DMS 273 (cell line): Measurements from ENCODE around the gene VSTM5.

Experiments
- DNase-seq: peaks from one replicate; lab custom pipeline; 2025; ENCODE audit not compliant: unreplicated experiment; lab: John Stamatoyannopoulos, UW

Gene VSTM5

DNA sequence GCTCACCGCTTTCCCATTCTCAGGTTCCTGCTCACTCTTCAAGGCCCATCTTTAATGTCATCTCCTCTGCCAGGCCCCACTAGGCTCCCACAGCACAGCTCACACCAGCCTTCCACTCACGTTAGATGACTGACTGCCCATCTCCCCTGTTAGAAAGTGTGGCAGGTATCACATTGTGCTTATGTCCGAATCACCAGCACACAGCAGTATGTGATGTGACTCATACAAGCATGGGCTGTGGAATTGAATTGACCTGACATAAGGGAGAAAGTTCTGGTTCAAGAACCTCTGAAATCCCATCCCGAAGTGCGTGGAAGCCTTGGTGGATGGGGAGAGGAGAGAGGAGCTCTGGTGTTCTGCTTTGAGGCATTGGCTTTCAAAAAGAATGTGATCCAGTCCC, 6.5 kb downstream of the VSTM5 start:
- no peak for DNase-seq

DNA sequence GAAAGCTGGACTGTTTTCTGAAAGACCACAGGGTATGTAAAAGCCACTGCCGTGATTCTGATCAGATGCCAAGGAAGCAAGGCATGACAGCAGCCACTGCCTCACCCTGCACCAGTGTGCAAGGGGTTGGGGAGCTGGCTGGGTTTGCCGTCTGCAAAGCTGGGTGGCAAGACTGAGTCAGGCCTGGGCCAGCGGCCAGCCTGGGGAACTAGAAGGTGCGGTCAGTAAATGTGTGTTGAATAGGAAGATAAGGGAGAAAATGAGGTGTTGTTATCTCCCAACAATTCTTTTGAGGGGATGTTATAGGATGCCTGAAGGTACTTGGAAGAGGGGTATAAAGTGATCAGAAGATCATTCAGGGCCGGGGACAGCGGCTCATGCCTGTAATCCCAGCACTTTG, 8.0 kb downstream of the VSTM5 start:
- no peak for DNase-seq

DNA sequence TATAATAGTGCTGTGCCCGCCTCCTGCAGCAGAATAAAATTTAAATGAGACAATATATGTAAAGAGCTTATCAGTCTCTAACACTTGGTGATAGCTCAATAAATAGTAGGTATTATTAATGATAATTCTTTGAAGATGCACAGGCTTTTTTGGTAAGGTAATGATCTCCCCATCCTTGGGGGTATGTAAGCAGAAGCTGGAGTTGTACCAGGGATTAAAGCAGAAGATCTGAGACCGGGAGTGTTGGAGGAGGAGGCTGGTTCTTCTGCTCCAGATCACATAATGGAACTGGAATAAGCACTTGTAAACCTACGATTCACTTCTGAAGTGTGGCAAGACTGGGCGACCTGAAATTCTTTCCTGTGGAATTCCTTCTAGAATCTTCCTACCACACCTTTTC, 8.4 kb downstream of the VSTM5 start:
- DNase-seq, result no peak

DNA sequence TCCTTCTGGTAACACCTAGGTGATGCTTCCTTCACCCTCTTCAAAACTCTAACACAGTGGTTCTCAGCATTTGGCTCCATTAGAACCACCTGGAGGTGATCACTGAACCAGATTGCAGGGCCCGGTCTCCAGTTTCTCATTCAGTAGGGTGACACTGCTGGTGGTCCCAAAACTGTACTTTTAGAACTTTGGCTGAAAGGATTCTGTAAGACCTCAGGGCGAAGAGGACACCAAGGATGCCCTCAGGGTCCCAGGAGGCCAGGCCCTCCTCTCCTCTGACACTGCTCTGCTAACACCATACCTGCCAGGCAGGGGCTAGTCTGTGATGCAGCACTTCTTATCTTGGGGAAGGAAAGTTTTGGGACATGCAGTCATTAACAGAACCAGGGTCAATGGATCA, 9.0 kb downstream of the VSTM5 start:
- DNase-seq, result no peak

DNA sequence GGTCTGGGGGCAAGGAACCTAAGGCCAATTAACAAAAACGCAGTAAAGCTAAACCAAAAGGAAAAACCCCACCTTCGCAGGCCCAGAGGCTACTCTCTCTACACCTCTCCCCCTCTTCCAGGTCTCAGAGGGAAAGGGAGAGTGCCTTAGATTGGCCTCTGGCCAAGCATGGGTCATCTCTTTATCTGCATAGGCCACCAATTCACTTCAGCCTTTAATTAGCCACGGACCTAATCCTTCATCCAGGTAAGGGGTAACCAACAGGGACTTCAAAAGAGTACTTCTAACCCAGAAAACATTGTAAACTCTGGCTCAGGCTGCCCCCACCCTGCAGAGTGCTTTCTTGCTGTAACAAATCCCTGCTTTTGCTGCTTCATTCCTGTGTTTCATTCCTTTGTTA, 9.4 kb downstream of the VSTM5 start:
- DNase-seq, result no peak

DNA sequence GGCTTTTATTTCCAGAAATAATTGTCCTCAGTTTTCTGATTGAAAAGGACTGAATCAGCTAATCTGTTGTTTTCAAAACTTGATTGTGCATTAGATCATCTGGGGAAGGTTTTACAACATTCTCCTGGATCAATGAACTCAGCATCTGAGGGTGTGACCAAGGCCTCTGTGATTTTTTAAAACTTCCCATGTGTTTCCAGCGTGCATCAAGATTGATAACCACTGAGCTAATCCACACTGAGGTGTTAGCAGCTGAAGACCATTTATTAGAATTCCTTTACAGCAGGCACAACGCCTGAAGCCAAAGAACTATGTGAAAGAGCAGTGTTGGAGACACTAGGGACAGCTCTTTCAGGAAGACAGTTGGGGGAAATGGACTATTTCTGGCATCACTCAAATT, 10.2 kb downstream of the VSTM5 start:
- DNase-seq, result no peak

DNA sequence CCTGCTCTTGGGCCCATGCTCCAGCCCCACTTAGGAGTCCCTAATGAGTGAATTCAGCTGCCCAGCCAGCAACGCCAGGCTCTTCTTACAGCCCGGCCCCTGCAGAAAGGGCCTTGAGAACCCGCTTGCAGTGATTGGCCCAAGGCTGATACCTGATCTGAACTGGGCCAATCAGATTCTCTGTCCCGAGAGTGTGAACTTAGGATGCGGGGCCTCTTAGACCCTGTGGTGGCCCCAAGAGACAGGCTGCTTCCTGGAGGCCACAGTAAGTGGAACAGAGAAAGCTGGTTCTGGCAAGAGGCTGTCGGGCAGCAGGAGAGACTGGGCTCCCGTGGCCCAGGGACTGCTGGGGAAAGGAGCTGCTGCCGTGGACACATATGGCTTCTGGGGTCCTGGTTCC, 11.5 kb downstream of the VSTM5 start:
- no peak for DNase-seq

DNA sequence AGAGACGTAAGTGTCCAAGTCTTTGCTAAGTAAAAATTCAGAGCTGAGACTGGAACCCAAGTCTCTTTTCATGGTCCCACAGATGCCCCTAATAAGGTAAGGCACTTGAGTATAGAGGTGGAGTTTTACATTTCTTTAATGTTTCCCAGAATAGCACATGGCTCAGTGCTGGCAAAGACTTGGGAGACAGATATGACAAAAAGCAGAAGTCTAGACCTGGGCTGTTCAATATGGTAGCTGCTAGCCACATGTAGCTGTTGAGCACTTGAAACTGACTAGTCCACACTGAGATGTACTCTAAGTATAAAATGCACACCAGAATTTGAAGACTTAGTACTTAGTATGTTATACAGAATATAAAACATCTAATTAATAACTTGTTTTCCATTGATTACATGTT, 17.6 kb downstream of the VSTM5 start:
- DNase-seq, result no peak

DNA sequence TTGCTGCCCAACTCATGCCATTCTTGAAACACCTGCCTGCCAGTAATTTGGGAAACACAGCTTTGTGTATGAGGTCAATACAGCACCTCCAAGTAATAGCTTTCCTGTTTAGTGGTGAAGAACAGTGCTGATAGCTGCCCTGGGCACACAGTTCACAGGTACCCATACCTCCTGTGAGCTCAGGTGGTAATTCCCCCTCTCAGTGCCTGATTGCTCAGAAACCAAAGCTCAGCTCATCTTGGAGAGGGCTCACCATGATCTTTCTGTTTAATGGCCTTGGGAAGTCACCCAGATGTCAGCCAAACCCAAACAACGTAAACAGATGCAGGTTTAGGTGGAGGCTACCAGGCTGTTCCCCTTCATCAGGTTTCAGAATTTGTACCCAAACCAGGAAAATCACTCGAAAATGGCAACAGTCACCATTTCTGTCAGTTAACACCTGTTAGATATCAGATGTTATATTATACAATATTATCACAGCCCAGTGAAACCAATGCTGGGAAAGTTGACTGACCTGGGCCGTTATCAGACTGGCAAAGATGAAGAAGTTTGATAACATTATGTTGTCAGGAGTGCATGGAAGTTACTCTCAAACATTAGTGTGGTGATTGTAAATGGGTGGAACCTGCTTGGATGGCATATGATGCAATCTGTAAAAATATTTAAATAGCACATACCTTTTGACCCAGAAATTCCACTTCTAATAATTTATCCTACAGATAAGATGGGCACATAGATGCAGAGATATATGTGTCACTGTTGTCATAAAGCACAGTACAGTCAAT, 18.9 kb downstream of the VSTM5 start:
- no peak for DNase-seq

DNA sequence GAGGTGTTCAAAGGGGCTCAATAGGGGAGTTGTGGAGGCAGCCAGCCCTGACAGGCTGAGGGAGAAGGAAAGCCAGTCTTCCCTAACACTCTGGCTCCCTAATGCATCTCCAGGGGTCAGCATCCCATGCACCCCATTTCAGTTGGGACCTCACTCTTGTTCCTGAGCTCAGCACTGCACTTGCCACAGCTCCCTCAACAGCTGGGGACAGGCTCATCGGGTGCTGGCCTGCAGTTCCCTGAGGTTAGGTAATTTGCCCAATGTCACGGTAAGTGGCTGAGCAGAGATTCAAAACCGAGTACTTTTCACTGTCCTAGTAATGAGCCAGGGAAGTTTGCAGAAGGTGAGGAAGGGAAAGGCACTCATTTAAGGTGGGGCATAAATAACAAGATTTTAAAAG, 20.8 kb downstream of the VSTM5 start:
- no peak for DNase-seq

DNA sequence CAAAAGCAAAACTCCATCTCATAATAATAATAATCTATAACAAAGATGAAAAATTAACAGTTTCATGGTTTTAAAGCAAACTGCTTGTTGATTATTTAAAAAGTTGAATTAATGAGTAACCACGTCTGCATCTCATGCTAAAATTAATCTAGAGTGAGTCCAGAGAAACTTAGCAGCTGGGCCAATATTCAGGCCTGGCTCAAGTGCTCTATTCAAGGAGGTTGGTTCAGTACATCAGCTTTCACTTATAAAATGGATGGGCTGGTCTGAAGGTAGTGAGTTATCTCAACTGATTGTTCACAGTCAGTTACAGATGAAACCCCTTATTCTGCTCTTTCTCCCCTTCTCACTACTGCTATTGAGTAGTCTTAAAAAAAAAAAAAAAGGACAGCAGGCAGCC, 23.1 kb downstream of the VSTM5 start:
- no peak for DNase-seq

DNA sequence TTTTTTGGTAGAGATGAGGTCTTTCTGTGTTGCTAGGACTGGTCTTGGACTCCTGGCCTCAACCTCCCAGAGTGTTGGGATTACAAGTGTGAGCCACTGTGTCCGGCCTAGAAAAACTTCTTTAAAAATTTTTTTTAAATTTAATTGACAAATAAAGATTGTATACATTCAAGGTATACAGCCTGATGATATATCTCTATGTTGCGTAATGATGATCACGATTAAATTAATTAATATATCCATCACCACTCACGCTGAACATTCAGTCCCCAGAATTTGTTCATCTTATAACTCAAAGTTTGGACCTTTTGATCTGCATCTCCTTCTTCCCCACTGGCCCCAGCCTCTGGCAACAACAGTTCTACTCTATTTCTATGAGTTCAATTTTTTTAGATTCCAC, 27.2 kb downstream of the VSTM5 start:
- no peak for DNase-seq

DNA sequence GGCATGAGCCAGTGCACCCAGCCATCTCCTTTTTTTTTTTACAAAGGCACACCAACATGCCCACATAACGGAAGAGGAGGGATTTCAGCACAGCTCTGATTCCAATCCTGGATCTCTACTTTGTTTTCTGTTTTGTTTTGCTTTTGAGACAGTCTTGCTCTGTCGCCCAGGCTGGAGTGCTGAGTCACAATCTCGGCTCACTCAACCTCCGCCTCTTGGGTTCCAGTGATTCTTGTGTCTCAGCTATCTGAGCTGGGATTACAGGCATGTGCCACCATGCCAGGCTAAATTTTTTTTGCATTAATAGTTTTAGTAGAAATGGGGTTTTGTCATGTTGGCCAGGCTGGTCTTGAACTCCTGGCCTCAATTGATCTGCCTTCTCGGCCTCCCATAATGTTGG, 28.1 kb downstream of the VSTM5 start:
- no peak for DNase-seq

DNA sequence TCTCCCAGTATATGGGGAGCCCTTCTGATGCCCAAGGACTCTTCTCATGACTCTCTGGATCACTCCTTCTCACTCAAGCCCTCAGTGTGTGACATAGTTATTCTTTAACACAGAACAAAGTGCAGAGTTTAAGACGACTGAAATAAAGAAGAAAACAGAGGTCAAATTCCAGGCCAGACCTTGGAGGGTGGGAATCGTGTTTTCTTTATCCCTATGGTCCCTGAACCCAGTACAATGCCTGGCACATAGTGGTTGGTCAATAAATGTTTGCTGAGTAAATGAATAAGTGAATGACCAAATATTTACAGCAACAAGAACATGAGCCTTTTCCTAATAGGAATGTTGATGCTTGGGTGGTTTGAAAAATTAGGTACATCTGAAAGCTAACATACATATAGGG, 28.8 kb downstream of the VSTM5 start:
- DNase-seq, result no peak

DNA sequence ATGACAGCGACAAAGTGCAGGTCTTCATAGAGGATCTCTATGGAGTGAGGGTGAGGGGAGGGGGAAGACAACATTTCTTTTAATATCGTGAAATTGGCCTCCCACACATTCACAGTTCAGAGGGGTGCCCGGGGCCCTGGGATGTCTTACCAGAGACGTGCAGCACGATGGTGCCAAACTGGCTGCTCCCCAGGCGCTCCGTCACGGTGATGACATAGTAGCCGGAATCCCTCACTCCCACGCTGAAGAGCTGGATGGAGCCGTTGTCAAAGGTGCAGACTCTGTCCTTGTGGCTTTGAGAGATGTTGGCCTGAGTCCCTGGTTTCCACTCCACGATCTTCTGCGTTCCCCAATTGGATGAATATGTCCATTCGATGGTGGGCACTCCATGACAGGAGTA, 29.6 kb downstream of the VSTM5 start:
- DNase-seq, result no peak

DNA sequence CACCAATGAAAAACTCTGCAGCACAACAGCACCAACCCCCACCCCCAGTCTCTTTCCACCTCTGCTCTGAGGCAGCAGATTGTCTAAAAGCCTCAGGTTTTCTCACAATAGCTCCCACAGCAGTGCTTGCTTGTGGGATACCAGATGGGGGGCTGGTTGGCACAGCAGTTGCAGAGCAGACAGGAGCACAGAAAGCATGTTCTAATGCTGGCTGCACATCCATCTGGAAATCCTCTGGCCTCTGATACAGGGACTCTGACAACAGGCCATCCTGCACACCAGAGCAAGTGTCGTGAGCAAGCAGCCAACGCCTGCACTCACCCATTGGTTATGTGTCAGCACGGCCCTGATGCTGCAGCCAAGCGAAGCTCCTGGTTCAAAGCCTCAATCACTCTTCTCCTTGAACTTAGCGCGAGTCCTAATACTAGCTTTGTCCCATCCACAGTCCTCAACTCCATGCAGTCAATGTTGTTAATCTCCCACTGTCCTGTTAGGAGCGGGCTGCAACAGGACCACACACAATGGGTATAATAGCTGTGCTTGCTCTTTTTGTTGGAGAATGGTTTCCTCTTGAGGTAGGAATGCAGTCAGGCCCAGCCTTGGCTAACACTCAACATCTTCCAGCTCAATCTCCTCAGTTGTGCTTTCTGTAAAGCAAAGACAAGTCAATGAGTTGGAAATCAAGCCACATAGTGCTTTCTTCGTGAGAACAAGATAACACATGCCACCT, 30.3 kb downstream of the VSTM5 start:
- DNase-seq, result peak; percentile 28

DNA sequence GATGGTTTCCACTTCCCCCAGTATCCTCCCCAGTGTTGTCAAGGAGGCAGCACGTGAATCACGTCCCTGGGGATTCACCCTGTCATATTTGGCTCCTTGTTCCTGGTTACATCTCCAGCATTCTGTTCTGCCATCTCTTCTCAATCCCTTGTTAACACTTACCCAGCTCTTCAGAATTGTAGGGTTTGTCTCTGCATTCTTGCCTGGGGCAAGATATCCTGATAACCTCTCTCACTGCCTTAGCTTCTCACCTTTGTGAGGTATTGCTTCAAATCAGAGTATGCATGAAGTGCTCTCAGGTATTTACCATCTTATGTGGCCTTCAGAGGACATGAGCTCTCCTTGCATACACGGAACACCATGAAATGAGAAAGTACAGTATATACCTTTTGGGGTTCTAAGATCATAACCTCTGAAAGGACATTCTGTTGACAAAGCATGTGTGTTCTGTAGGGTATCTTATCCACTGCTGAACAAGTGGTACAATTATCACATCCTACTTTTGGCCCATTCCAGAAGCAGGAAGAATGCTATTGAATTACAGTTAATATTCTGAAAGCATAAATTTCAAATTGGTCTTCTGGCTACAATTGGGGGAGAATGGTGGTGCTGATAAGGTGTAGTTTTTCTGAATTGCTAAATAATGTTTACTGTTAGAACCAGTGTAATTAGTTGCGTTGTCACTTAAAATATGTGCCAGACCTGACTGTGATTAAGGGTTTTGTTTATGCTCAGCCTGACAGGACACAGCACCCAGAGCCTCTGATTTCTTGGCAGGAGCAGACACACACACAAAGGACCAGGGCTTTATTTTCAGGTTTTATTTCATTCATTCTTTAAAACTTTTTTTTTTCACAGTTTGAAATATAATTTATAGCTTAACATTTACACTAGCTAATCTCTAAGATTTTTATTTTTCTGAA, 32.7 kb downstream of the VSTM5 start:
- peak; percentile 20 for DNase-seq

DNA sequence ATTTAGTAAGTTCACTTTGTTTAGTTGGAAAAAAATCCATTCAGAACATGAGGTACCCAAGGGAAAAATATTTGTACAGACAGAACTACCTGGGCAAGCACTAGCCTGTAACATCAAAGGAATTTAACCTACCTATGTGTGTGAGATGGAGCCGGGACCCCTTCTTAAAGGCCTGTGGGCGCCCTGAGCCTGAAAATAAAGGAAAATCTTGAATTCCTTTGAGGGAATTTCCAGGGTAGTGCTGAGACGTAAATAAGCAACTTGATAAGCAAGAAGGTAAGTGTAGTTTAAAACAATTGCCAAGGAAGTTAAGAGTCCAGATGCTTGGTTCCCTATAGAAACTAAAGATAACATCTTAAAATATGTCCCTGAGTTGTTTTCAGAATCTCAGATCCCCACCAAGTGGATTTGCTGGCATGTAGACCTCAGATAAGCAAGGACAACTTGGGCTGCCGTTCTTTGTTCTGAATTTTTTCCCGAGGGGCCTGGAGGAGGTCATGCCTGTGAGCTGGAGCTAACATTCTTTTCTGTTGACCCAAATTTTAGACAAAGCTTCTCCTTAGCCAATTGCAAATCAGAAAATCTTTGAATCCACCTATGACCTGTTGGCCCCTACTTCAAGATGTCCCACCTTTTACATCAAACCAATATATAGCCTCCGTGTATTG, 35.3 kb downstream of the VSTM5 start:
- DNase-seq, result no peak

DNA sequence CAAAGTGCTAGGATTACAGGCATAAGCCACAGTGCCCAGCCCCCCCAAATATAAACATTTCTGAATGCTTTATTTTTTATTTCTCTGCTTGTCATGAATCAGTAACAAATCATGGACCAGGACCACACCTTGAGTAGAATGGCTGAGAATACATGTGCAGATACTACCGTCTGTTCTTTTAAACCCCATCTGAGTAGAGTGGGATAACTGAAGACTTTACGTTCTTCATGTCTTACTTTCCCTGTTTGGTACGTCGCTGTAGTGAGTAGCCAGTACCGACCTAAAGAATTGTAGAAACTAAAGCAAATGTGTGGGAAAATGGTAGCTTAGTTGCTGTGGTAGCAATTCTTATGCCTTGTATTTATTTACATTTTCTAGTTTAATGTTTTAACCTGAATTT, 36.4 kb downstream of the VSTM5 start:
- no peak for DNase-seq

DNA sequence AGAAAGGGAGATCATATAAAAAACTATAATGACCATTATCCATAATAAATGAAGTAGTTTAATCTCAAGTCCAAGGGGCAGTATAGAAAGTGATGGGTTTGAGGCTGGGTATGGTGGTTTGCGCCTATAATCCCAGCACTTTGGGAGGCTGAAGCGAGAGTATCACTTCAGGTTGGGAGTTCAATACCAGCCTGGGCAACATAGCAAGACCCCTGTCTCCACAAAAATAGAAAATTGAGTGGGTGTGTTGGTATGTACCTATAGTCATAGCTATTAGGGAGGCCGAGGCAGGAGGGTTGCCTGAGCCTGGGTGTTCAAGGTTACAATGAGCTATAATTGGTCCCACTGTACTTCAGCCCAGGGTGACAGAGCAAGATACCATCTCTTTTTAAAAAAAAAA, 42.4 kb downstream of the VSTM5 start:
- no peak for DNase-seq

DNA sequence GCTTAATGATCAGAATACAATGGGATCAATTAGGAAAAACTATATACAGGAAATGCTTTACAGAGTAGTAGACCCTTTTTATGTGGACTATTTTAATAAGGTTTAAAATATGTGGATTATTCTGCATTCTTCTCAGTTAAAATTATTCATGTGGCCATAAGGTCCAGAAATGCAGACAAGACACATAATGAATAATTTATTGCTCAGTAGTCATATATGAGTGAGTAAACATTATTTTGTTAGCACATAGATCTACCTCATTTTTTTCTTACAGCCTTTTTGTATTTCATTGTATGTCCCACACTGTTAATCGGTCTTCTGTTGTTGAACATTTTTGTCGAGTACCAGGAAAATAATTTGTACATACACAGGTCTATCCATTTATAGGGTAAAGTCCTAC, 45.5 kb downstream of the VSTM5 start:
- DNase-seq, result no peak
